ENCODE results near the gene CUBN. TPM values are rescaled to one million over a fixed set of nuclear protein-coding genes. Genes with fewer than 3 reads are reported as not detected.

Gene CUBN
- total RNA-seq, 1 experiment from 2014 or later = 4.6 TPM

- no TSS peak for BruUV-seq (replicated peaks)
- no peaks in the 10 kb centered on the region for H3K9me3 Mint-ChIP-seq (ENCODE audit: unreplicated experiment)
- Histone ChIP-seq H3K36me3 (ENCODE audit: control insufficient read depth, insufficient read depth, low read length) (no peaks in the 10 kb centered on the region), H3K27me3 (replicated peaks; ENCODE audit: control insufficient read depth, insufficient read depth, low read length) (no peaks in the 10 kb centered on the region), H3K4me1 (peaks cover 23% of the 10 kb centered on the region), H3K4me3 (ENCODE audit: low read depth, low read length) (no peak overlapping the region), H3K9me3 (no peaks in the 10 kb centered on the region)
- POLR2A ChIA-PET = no interaction called here
- TF ChIP-seq CTCF (IDR thresholded peaks at IDR 0.05; ENCODE audit: insufficient read depth in 1 of 2, low read depth in 1 of 2, low read length in 1 of 2, severe bottlenecking in 1 of 2, unreplicated experiment in 1 of 2) = no peak
- no peaks in the 10 kb centered on the region for H3K27me3 Mint-ChIP-seq (ENCODE audit: insufficient read depth, unreplicated experiment)
- H3K27ac Mint-ChIP-seq (ENCODE audit: unreplicated experiment) = peak overlapping the region; percentile 29
- H3K4me3 Mint-ChIP-seq (ENCODE audit: unreplicated experiment) = no peak overlapping the region
- CTCF ChIA-PET = no interaction called here
- H3K36me3 Mint-ChIP-seq (ENCODE audit: insufficient read depth, unreplicated experiment) = no peaks in the 10 kb centered on the region
- no peak for DNase-seq
- intact Hi-C loops (cut with micrococcal nuclease; ENCODE audit: unreplicated experiment) = no loop called here
- H3K4me1 Mint-ChIP-seq (ENCODE audit: low read depth, unreplicated experiment) = peaks cover 22% of the 10 kb centered on the region
Measured at GRCh38 chr10:17062955-17063484, 66.6 kb downstream of the CUBN start.

GRCh38 chr10:17062493-17062892 is 67.1 kb downstream of the CUBN start:
- Histone ChIP-seq H3K27me3 (replicated peaks; ENCODE audit: control insufficient read depth, insufficient read depth, low read length) (no peaks in the 10 kb centered on the region), H3K36me3 (ENCODE audit: control insufficient read depth, insufficient read depth, low read length) (no peaks in the 10 kb centered on the region), H3K4me3 (ENCODE audit: low read depth, low read length) (no peak overlapping the region), H3K9me3 (no peaks in the 10 kb centered on the region), H3K4me1 (peaks cover 23% of the 10 kb centered on the region)
- no peak for DNase-seq
- Mint-ChIP-seq H3K27me3 (ENCODE audit: insufficient read depth, unreplicated experiment) (no peaks in the 10 kb centered on the region), H3K4me3 (ENCODE audit: unreplicated experiment) (no peak overlapping the region), H3K36me3 (ENCODE audit: insufficient read depth, unreplicated experiment) (no peaks in the 10 kb centered on the region), H3K27ac (ENCODE audit: unreplicated experiment) (peak overlapping the region; percentile 29), H3K4me1 (ENCODE audit: low read depth, unreplicated experiment) (peaks cover 22% of the 10 kb centered on the region), H3K9me3 (ENCODE audit: unreplicated experiment) (no peaks in the 10 kb centered on the region)
- ChIA-PET CTCF (no interaction called here), POLR2A (no interaction called here)
- no TSS peak for BruUV-seq (replicated peaks)
- TF ChIP-seq CTCF (IDR thresholded peaks at IDR 0.05; ENCODE audit: insufficient read depth in 1 of 2, low read depth in 1 of 2, low read length in 1 of 2, severe bottlenecking in 1 of 2, unreplicated experiment in 1 of 2) = no peak
- intact Hi-C loops (cut with micrococcal nuclease; ENCODE audit: unreplicated experiment) = no loop called here

- no peak for TF ChIP-seq CTCF (IDR thresholded peaks at IDR 0.05; ENCODE audit: insufficient read depth in 1 of 2, low read depth in 1 of 2, low read length in 1 of 2, severe bottlenecking in 1 of 2, unreplicated experiment in 1 of 2)
- POLR2A ChIA-PET = no interaction called here
- BruUV-seq (replicated peaks) = no TSS peak
- H3K4me3 Mint-ChIP-seq (ENCODE audit: unreplicated experiment) = no peak overlapping the region
- Histone ChIP-seq H3K36me3 (ENCODE audit: control insufficient read depth, insufficient read depth, low read length) (no peaks in the 10 kb centered on the region), H3K27me3 (replicated peaks; ENCODE audit: control insufficient read depth, insufficient read depth, low read length) (no peaks in the 10 kb centered on the region), H3K9me3 (no peaks in the 10 kb centered on the region), H3K4me1 (peaks cover 23% of the 10 kb centered on the region), H3K4me3 (ENCODE audit: low read depth, low read length) (no peak overlapping the region)
- intact Hi-C loops (cut with micrococcal nuclease; ENCODE audit: unreplicated experiment) = no loop called here
- peak overlapping the region; percentile 29 for H3K27ac Mint-ChIP-seq (ENCODE audit: unreplicated experiment)
- no peaks in the 10 kb centered on the region for H3K9me3 Mint-ChIP-seq (ENCODE audit: unreplicated experiment)
- H3K27me3 Mint-ChIP-seq (ENCODE audit: insufficient read depth, unreplicated experiment) = no peaks in the 10 kb centered on the region
- H3K4me1 Mint-ChIP-seq (ENCODE audit: low read depth, unreplicated experiment) = peaks cover 22% of the 10 kb centered on the region
- CTCF ChIA-PET = no interaction called here
- no peaks in the 10 kb centered on the region for H3K36me3 Mint-ChIP-seq (ENCODE audit: insufficient read depth, unreplicated experiment)
- DNase-seq = no peak
Measured at GRCh38 chr10:17062009-17062408, 67.6 kb downstream of the CUBN start.

All from Caco-2 (cell line).